Vagina (tissue), 2 donors: ENCODE measurements around the gene LINGO4.

Experiments
- CTCF ChIP-seq, 3 experiments: fragments of 450-650 bp in 2 of 3; fragments of 200-600 bp in 1 of 3; sonication (generic) in 1 of 3; IDR thresholded peaks; one replicate each; pipeline ENCODE4 v1.5.1; 2017 to 2019; ENCODE audit warnings: antibody characterized with exemption in 3 of 3, mild to moderate bottlenecking in 2 of 3, moderate library complexity in 2 of 3
- POLR2A ChIP-seq, 2 donors: fragments of 450-650 bp; IDR thresholded peaks; one replicate each; pipeline ENCODE4 v1.6.1; 2017; ENCODE audit warnings: antibody characterized with exemption in 2 of 2, mild to moderate bottlenecking in 2 of 2, moderate library complexity in 2 of 2

- TF ChIP-seq POLR2A (IDR thresholded peaks at IDR 0.05) = no peak
- TF ChIP-seq CTCF (IDR thresholded peaks at IDR 0.05) = no peak
Measured at GRCh38 chr1:151846686-151847237, 41.5 kb upstream of the LINGO4 start.
